ENCODE measurements around the gene KIAA0232. TPM values are rescaled to one million over a fixed set of nuclear protein-coding genes. Genes with fewer than 3 reads are reported as not detected.

Gene KIAA0232
- total RNA-seq, 1 experiment from 2014 or later = 8.5 TPM

DNA sequence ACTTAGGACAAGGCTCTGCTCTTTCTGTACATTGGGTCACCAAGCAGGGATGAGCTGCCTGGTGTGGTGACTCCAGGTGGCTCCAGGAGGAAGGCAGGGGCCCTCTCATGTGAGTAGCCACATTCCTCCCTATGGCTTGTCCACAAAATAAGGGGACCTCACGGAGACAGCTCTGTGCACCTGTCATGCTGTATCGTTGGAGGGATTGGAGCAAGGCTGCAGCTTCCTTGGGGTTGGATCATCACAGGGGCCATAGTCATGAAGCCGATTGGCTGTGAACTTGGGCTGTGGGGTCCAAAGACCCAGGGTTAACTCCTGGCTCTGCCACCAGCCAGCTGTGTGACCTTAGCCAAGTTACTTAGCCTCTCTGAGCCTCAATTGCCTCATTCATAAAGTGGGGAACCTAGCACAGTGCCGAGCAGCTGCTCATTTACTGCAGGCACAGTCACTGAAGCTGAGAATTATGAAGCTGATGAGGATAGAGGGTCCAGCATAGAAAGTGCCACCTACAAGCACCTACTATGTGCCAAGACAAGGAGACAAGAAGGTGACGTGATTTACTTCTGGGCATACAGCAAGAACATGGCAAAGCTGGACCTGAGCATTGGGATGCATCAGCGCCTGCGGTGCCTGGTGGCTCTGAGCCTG, 11.8 kb upstream of the KIAA0232 start:
- in situ Hi-C loops (cut with HindIII; ENCODE audit: low pct_unique_long_range_greater_than_20kb, low sequenced_read_pairs) = no loop called here

GRCh38 chr4:6771229-6771671, 11.3 kb upstream of the KIAA0232 start:
- DNase-seq (ENCODE audit: low read depth, low spot score) = no peak
- in situ Hi-C loops (cut with HindIII; ENCODE audit: low pct_unique_long_range_greater_than_20kb, low sequenced_read_pairs) = no loop called here

More for the DNA sequence above, 11.8 kb upstream of the KIAA0232 start:
- no peak for DNase-seq (ENCODE audit: low read depth, low spot score)

DNA sequence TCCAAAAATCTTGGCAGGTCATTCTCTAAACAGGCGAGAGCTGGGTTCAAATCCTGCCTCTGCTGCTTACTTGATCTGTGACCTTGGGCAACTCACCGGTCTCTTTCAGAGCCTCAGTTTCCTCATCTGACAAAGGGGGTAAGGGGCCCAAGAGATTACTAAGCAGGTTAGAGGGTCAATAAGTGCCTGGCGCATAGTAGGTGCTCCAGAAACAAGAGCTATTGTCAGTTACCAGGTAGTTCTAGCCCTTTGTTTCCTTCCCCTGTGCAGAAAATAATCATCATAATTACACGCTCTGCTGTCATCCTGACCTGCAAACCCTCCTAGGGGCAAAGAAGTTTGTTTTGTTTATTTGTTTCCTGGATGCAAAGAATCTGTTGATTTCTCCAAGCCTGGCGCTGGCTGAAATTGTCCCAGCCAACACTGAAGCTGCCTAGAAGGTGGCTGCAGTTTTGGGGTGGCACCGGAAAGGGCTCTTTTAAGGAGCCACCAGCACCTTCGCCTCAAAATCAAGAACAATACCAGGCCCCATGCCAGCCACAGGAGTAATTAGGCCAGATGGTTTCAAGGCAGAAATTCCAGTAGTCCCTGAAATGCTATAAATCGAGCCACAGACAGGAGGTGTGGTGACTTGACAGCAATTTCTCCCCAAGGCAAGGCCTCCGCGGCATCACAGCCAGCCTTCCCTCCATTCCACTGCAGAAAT, 10.2 kb upstream of the KIAA0232 start:
- in situ Hi-C loops (cut with HindIII; ENCODE audit: low pct_unique_long_range_greater_than_20kb, low sequenced_read_pairs) = no loop called here
- DNase-seq (ENCODE audit: low read depth, low spot score) = no peak

GRCh38 chr4:6773106-6773505, 9.4 kb upstream of the KIAA0232 start:
- no peak for DNase-seq (ENCODE audit: low read depth, low spot score)
- in situ Hi-C loops (cut with HindIII; ENCODE audit: low pct_unique_long_range_greater_than_20kb, low sequenced_read_pairs) = no loop called here

DNA sequence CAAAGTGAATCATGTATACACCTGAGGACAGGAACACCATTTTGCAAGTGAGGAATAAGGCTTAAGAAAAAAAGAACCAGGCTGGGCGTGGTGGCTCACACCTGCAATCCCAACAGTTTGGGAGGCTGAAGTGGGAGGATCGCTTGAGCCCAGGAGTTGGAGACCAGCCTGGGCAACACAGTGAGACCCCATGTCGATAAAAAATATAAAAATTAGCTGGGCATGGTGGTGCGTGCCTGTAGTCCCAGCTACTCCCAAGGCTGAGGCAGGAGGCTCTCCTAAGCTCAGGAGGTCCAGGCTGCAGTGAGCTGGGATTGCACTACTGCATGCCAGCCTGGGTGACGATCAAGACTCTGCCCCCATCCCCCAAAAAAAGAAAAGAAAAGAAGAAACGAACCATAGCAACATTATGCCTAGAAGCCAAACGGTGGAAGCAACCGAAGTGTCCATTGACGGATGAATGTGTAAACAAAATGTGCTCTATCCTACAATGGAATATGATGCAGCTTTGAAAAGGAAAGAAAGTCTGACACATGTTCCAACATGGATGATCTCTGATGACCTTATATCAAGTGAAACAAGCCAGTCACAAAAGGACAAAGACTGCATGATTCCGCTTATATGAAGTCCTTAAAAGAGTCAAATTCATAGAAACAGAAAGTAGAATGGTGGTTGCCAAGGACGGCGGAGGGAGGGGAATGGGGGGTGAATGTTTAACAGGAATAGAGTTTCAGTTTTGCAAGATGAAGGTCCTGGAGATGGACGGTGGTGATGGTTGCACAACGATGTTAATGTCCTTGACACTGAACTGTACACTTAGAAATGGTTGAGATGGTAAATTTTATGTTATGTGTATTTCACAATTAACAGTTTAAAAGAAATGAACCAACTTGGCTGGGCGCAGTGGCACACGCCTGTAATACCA, 8.6 kb upstream of the KIAA0232 start:
- no peak for DNase-seq (ENCODE audit: low read depth, low spot score)
- in situ Hi-C loops (cut with HindIII; ENCODE audit: low pct_unique_long_range_greater_than_20kb, low sequenced_read_pairs) = no loop called here

- in situ Hi-C loops (cut with HindIII; ENCODE audit: low pct_unique_long_range_greater_than_20kb, low sequenced_read_pairs) = no loop called here
These were observed 6.8 kb upstream of the KIAA0232 start for GRCh38 chr4:6775746-6776145.

GRCh38 chr4:6776920-6777635, 5.4 kb upstream of the KIAA0232 start:
- in situ Hi-C loops (cut with HindIII; ENCODE audit: low pct_unique_long_range_greater_than_20kb, low sequenced_read_pairs) = no loop called here
- no peak for DNase-seq (ENCODE audit: low read depth, low spot score)

More at GRCh38 chr4:6775746-6776145, 6.8 kb upstream of the KIAA0232 start:
- DNase-seq (ENCODE audit: low read depth, low spot score) = no peak

- no peak for DNase-seq (ENCODE audit: low read depth, low spot score)
These were observed 4.8 kb upstream of the KIAA0232 start for GRCh38 chr4:6777636-6778281.

GRCh38 chr4:6778435-6778834, 4.1 kb upstream of the KIAA0232 start:
- no peak for DNase-seq (ENCODE audit: low read depth, low spot score)
- in situ Hi-C loops (cut with HindIII; ENCODE audit: low pct_unique_long_range_greater_than_20kb, low sequenced_read_pairs) = no loop called here

More at GRCh38 chr4:6777636-6778281, 4.8 kb upstream of the KIAA0232 start:
- in situ Hi-C loops (cut with HindIII; ENCODE audit: low pct_unique_long_range_greater_than_20kb, low sequenced_read_pairs) = no loop called here

GRCh38 chr4:6779667-6780565, 2.6 kb upstream of the KIAA0232 start:
- in situ Hi-C loops (cut with HindIII; ENCODE audit: low pct_unique_long_range_greater_than_20kb, low sequenced_read_pairs) = no loop called here
- peak; percentile 64 for DNase-seq (ENCODE audit: low read depth, low spot score)

DNA sequence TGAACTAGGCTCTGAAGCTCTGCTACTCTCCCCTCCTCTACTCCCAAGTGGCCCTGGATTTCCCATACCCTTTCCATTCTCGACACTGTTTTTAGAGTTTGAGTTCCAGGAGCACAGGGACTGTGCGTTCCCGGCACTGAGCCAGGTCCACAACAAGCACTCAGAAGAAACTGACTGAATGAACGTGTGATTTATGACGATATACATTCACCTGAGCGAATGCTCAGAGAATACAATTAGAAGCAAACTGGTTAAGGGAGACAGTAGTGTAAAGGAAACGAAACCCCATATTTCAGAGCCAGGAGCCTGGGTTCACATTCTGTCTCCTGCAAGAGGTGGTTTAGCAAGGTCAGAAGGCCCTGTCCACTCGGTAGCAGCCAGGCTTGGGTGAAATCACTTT, 1.4 kb upstream of the KIAA0232 start:
- DNase-seq (ENCODE audit: low read depth, low spot score) = no peak
- in situ Hi-C loops (cut with HindIII; ENCODE audit: low pct_unique_long_range_greater_than_20kb, low sequenced_read_pairs) = no loop called here

- in situ Hi-C loops (cut with HindIII; ENCODE audit: low pct_unique_long_range_greater_than_20kb, low sequenced_read_pairs) = no loop called here
- no peak for DNase-seq (ENCODE audit: low read depth, low spot score)
These were observed 966 bp upstream of the KIAA0232 start for GRCh38 chr4:6781561-6781960.

DNA sequence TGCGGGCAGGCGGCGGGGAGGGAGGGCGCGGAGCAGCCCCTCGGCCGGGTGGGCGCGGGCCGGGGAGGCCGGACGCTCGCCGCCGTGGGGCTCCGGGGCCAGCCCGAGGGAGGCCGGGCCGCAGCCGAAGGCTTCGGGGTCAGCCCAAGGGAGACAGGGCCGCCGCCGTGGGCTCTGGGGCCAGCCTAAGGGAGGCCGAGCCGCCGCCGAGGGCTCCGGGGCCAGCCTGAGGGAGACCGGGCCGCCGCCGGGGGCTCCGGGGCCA, 251 bp downstream of the KIAA0232 start:
- no peak for DNase-seq (ENCODE audit: low read depth, low spot score)
- in situ Hi-C loops (cut with HindIII; ENCODE audit: low pct_unique_long_range_greater_than_20kb, low sequenced_read_pairs) = no loop called here

DNA sequence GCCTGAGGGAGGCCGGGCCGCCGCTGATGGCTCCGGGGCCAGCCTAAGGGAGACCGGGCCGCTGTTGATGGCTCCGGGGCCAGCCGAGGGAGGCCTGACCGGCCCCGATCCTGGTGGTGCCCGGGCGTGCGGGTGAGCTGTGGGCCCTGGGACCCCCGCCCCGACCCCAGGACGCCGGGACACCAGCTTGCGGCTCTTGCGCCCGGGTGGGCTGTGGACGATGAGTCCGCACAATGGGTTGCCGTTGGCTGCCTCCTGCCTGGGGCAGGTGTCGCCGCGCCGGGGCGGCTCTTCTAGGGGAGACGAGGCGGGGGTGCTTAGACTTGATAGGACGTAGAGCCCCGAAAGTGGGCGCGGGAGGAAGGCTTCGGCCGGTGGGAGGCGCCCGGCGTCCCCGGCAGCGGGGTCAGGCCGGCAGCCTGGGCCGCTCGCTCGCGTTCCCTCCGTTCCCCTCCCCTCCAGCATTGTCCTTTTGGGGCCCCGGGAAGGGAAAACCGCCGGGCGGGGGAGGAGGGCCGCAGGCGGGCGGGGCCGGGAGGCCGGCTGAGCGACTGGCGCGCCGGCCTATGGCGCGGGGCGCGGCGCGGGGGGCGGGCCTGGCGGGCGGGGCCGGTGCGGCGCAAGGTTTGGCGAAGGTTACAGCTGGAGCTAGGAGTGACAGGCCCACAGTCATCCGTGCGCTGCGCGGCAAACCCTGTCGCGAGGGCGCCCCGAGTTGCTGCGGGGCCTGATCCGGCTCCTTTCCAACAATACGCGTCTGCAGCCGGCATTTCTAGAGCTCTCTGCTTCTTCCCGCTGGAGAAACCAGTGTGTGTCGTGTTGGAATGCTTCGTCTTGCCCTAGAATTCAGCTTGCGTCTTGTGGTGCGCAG, 819 bp downstream of the KIAA0232 start:
- peak; percentile 70 for DNase-seq (ENCODE audit: low read depth, low spot score)
- in situ Hi-C loops (cut with HindIII; ENCODE audit: low pct_unique_long_range_greater_than_20kb, low sequenced_read_pairs) = no loop called here

GRCh38 chr4:6785572-6785925, 3.0 kb downstream of the KIAA0232 start:
- in situ Hi-C loops (cut with HindIII; ENCODE audit: low pct_unique_long_range_greater_than_20kb, low sequenced_read_pairs) = no loop called here

DNA sequence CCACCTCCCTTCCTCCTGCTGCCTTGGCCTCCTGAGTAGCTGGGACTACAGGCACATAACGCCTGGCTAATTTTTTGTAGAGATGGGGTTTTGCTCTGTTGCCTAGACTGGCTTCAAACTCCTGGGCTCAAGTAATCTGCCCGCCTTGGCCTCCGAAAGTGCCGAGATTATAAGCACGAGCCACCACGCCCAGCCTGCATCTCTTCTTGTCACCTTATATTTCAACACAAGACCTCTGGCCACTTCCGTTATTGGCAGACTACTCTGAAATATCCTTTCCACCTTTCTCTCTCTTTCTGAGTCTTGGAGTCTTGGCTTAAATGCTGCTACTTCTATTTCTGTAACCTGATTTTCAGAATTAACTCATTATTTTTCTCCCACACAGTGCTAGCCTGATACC, 5.6 kb downstream of the KIAA0232 start:
- no peak for DNase-seq (ENCODE audit: low read depth, low spot score)
- in situ Hi-C loops (cut with HindIII; ENCODE audit: low pct_unique_long_range_greater_than_20kb, low sequenced_read_pairs) = no loop called here

More at GRCh38 chr4:6785572-6785925, 3.0 kb downstream of the KIAA0232 start:
- DNase-seq (ENCODE audit: low read depth, low spot score) = no peak
